COLO668 (cell line): ENCODE data around the gene CES2.

Experiments
- DNase-seq: peaks from one replicate; lab custom pipeline; 2025; ENCODE audit not compliant: unreplicated experiment; lab: John Stamatoyannopoulos, UW

The CES2 gene

GRCh38 chr16:66902648-66903543 lies 32.4 kb upstream of the CES2 start:
- no peak for DNase-seq

- DNase-seq, result no peak
Observed at GRCh38 chr16:66903544-66904427, 31.5 kb upstream of the CES2 start.

- no peak for DNase-seq
Observed at GRCh38 chr16:66904428-66904845, 30.9 kb upstream of the CES2 start.

GRCh38 chr16:66904846-66905632 lies 30.3 kb upstream of the CES2 start:
- DNase-seq, result no peak

- DNase-seq, result peak; percentile 78
Observed at GRCh38 chr16:66905633-66906539, 29.4 kb upstream of the CES2 start.

GRCh38 chr16:66906916-66907836 lies 28.1 kb upstream of the CES2 start:
- DNase-seq, result no peak

- no peak for DNase-seq
Observed at GRCh38 chr16:66908116-66908515, 27.2 kb upstream of the CES2 start.

- no peak for DNase-seq
Observed at GRCh38 chr16:66908762-66909559, 26.4 kb upstream of the CES2 start.

- DNase-seq, result no peak
Observed at GRCh38 chr16:66910175-66910940, 25.0 kb upstream of the CES2 start.

- DNase-seq, result no peak
Observed at GRCh38 chr16:66911112-66911511, 24.2 kb upstream of the CES2 start.

- DNase-seq, result no peak
Observed at GRCh38 chr16:66911801-66912200, 23.5 kb upstream of the CES2 start.

GRCh38 chr16:66913081-66913480 lies 22.2 kb upstream of the CES2 start:
- DNase-seq, result no peak

- DNase-seq, result no peak
Observed at GRCh38 chr16:66913711-66914110, 21.6 kb upstream of the CES2 start.

- no peak for DNase-seq
Observed at GRCh38 chr16:66914541-66914940, 20.8 kb upstream of the CES2 start.

GRCh38 chr16:66915041-66915440 lies 20.3 kb upstream of the CES2 start:
- DNase-seq, result no peak

- DNase-seq, result no peak
Observed at GRCh38 chr16:66916518-66916917, 18.8 kb upstream of the CES2 start.

GRCh38 chr16:66917741-66918140 lies 17.6 kb upstream of the CES2 start:
- no peak for DNase-seq
